ENCODE results near the gene NECAB2. TPM values are rescaled to one million over a fixed set of nuclear protein-coding genes. Genes with fewer than 3 reads are reported as not detected.

NECAB2 gene
- total and polyA plus RNA-seq, 4 donors: 0.10 to 0.57 (median 0.39) TPM

DNA sequence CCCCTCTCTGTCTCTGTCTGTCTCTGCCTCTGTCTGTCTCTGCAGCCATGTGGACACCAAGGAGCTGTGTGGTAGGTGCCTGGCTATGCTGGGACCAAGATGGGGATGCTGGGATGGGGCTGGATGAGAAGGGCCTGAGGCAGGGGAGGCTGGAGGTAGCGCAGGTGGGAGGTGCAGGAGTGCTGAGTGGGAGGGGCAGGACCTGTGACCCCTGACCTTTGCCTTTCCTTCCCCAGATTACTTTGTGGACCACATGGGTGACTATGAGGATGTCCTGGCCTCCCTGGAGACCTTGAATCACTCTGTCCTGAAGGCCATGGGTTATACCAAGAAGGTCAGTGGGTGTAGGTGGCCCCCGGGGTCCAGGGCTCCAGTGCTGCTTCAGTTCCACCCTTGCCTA is 12.8 kb downstream of the NECAB2 start:
- Histone ChIP-seq H3K4me1 (ENCODE audit: control insufficient read depth in 5 of 5, insufficient read depth in 5 of 5, low read length in 5 of 5) (no peaks in the 10 kb centered on the region), H3K4me3 (no peak overlapping the region), H3K27ac (ENCODE audit: low read depth in 1 of 2, low read length in 1 of 2) (no peak overlapping the region), H3K36me3 (ENCODE audit: control insufficient read depth in 4 of 4, insufficient read depth in 4 of 4, low read length in 4 of 4) (no peaks in the 10 kb centered on the region), H3K27me3 (ENCODE audit: control insufficient read depth in 3 of 3, insufficient read depth in 3 of 3, low read length in 2 of 3) (no peaks in the 10 kb centered on the region), H3K9ac (ENCODE audit: insufficient read depth in 1 of 2, low read length in 2 of 2) (no peak overlapping the region), H3K9me3 (ENCODE audit: control insufficient read depth in 4 of 4, insufficient read depth in 3 of 4, low read length in 3 of 4) (peaks cover 0 to 9% (median 2%) of the 10 kb centered on the region in 4 donors)
- 98% methylated on average over 2 of the region's 2 CpGs for WGBS, 2 donors
- ATAC-seq (ENCODE audit: insufficient read depth, low FRiP score) (no peak), DNase-seq (no peak)
- TF ChIP-seq, protein P1, sequence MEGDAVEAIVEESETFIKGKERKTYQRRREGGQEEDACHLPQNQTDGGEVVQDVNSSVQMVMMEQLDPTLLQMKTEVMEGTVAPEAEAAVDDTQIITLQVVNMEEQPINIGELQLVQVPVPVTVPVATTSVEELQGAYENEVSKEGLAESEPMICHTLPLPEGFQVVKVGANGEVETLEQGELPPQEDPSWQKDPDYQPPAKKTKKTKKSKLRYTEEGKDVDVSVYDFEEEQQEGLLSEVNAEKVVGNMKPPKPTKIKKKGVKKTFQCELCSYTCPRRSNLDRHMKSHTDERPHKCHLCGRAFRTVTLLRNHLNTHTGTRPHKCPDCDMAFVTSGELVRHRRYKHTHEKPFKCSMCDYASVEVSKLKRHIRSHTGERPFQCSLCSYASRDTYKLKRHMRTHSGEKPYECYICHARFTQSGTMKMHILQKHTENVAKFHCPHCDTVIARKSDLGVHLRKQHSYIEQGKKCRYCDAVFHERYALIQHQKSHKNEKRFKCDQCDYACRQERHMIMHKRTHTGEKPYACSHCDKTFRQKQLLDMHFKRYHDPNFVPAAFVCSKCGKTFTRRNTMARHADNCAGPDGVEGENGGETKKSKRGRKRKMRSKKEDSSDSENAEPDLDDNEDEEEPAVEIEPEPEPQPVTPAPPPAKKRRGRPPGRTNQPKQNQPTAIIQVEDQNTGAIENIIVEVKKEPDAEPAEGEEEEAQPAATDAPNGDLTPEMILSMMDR (IDR thresholded peaks at IDR 0.05; ENCODE audit: control extremely low read depth, extremely low read depth): no peak

DNA sequence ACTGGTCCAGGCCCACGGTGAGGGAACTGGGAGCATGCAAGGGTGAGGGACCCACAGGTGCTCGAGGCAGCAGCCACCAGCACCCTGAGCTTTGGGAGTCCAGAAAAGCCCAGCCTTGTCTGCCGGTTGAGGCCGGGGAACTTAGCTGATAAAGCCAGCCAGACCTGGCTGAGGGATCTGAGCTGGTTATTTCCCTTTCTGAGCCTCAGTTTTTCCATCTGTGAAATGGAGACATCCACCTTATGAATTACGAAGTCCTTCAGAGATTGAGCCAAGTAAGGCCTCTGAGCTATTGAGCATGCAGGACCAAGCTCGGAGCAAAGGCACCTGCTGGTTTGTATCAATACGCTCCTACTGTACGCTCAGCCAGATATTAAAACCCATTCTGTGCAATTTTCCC is 13.8 kb downstream of the NECAB2 start:
- H3K9me3 ChIP-seq (ENCODE audit: control insufficient read depth in 4 of 4, insufficient read depth in 3 of 4, low read length in 3 of 4): peaks cover 0 to 9% (median 2%) of the 10 kb centered on the region in 4 donors
- H3K36me3 ChIP-seq (ENCODE audit: control insufficient read depth in 4 of 4, insufficient read depth in 4 of 4, low read length in 4 of 4): no peaks in the 10 kb centered on the region
- H3K9ac ChIP-seq (ENCODE audit: insufficient read depth in 1 of 2, low read length in 2 of 2): no peak overlapping the region
- H3K4me3 ChIP-seq: no peak overlapping the region
- H3K4me1 ChIP-seq (ENCODE audit: control insufficient read depth in 5 of 5, insufficient read depth in 5 of 5, low read length in 5 of 5): no peaks in the 10 kb centered on the region
- TF ChIP-seq, protein P1 (IDR thresholded peaks at IDR 0.05; ENCODE audit: control extremely low read depth, extremely low read depth): no peak
- DNase-seq (no peak), ATAC-seq (ENCODE audit: insufficient read depth, low FRiP score) (no peak)
- no peaks in the 10 kb centered on the region for H3K27me3 ChIP-seq (ENCODE audit: control insufficient read depth in 3 of 3, insufficient read depth in 3 of 3, low read length in 2 of 3)
- H3K27ac ChIP-seq (ENCODE audit: low read depth in 1 of 2, low read length in 1 of 2): no peak overlapping the region
- WGBS, 2 donors: 95 to 98% methylated on average over 8 of the region's 8 CpGs

DNA sequence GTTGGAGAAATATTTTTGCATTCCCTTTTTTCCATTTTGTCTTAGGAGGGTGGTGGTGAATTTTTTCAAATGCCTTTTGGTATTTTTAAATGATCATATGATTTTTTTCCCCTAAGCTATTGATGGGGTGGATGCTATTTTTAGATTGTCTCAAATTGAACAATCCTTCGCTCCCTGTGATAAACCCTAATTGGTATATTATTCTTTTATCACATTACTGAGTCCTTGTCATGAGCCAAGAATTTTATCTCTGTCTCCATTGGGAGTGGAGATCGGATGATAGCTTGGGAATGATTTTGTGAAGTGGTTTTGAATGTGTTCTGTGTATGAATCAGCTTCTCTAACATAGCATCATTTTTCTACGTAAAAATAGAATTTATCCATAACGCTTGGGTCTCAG is 15.4 kb downstream of the NECAB2 start:
- H3K36me3 ChIP-seq (ENCODE audit: control insufficient read depth in 4 of 4, insufficient read depth in 4 of 4, low read length in 4 of 4): no peaks in the 10 kb centered on the region
- ATAC-seq (ENCODE audit: insufficient read depth, low FRiP score): no peak
- no peak overlapping the region for H3K9ac ChIP-seq (ENCODE audit: insufficient read depth in 1 of 2, low read length in 2 of 2)
- H3K4me1 ChIP-seq (ENCODE audit: control insufficient read depth in 5 of 5, insufficient read depth in 5 of 5, low read length in 5 of 5): no peaks in the 10 kb centered on the region
- peaks cover 0 to 3% (median 1%) of the 10 kb centered on the region in 4 donors for H3K9me3 ChIP-seq (ENCODE audit: control insufficient read depth in 4 of 4, insufficient read depth in 3 of 4, low read length in 3 of 4)
- H3K27me3 ChIP-seq (ENCODE audit: control insufficient read depth in 3 of 3, insufficient read depth in 3 of 3, low read length in 2 of 3): no peaks in the 10 kb centered on the region
- no peak overlapping the region for H3K4me3 ChIP-seq
- no peak overlapping the region for H3K27ac ChIP-seq (ENCODE audit: low read depth in 1 of 2, low read length in 1 of 2)
- TF ChIP-seq, protein P1 (IDR thresholded peaks at IDR 0.05; ENCODE audit: control extremely low read depth, extremely low read depth): no peak
- DNase-seq: no peak
- 73 to 89% methylated on average over 4 of the region's 4 CpGs for WGBS, 2 donors

DNA sequence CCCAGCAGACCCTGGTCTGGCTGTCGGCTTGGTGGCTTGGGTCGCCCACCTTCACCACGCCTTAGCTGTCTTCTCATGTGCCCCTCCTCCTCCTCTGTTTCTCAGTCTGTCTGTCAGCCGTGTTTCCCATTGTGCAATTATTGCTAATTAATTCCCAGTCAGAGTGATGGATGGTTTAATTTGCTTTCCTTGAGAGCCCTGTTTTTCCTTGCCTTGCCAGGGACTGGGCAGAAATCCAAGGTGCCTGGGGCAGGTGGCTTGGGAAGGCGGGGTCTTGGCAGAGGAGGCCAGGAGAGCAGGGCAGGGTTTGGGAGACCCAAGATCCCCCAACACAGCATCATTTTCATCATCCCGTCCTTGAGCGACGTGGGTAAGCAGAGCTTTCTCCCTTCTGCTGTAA is 21.3 kb downstream of the NECAB2 start:
- Histone ChIP-seq H3K4me1 (ENCODE audit: control insufficient read depth in 5 of 5, insufficient read depth in 5 of 5, low read length in 5 of 5) (no peaks in the 10 kb centered on the region), H3K9me3 (ENCODE audit: control insufficient read depth in 4 of 4, insufficient read depth in 3 of 4, low read length in 3 of 4) (no peaks in the 10 kb centered on the region), H3K27ac (ENCODE audit: low read depth in 1 of 2, low read length in 1 of 2) (no peak overlapping the region), H3K36me3 (ENCODE audit: control insufficient read depth in 4 of 4, insufficient read depth in 4 of 4, low read length in 4 of 4) (no peaks in the 10 kb centered on the region), H3K9ac (ENCODE audit: insufficient read depth in 1 of 2, low read length in 2 of 2) (no peak overlapping the region), H3K27me3 (ENCODE audit: control insufficient read depth in 3 of 3, insufficient read depth in 3 of 3, low read length in 2 of 3) (no peaks in the 10 kb centered on the region), H3K4me3 (no peak overlapping the region)
- no peak for DNase-seq
- no peak for ATAC-seq (ENCODE audit: insufficient read depth, low FRiP score)
- TF ChIP-seq, protein P1 (IDR thresholded peaks at IDR 0.05; ENCODE audit: control extremely low read depth, extremely low read depth): no peak
- 71 to 85% methylated on average over 8 of the region's 8 CpGs for whole genome bisulfite sequencing, 2 donors

All from lung (tissue), 12 donors.